HG02870 (cell line): ENCODE results near the gene TBC1D3B.
"Not testable (repeated sequence)": the region's sequence is repeated elsewhere in the genome, so short reads cannot be mapped to it uniquely, and the experiment has no call there.

Experiments
- ATAC-seq: cut with Tn5 transposase; IDR thresholded peaks from one replicate; pipeline ENCODE4 v1.9.1; 2021; ENCODE audit warnings: mild to moderate bottlenecking, moderate library complexity; ENCODE audit not compliant: unreplicated experiment

The TBC1D3B gene

DNA sequence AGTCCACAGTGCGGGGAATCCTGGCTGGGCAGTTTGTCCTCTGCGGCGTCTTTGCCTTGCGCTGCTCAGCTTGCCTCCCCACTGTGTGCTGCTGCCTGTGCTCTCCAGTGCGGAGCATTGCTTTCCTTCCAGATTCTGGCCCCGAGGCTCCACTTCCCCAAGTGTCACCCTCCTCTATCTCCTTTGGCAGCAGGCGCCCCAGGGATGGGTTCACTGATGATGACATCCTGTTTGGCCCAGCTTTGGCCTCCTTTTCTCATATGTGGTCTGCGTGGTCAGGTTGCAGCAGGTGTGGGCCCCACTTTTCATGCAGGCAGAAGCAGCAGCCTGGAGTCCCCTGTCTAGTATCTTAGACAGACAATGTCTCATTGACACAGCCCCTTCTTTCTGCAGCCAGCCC, 25.1 kb upstream of the TBC1D3B start:
- ATAC-seq: peak; percentile 19

DNA sequence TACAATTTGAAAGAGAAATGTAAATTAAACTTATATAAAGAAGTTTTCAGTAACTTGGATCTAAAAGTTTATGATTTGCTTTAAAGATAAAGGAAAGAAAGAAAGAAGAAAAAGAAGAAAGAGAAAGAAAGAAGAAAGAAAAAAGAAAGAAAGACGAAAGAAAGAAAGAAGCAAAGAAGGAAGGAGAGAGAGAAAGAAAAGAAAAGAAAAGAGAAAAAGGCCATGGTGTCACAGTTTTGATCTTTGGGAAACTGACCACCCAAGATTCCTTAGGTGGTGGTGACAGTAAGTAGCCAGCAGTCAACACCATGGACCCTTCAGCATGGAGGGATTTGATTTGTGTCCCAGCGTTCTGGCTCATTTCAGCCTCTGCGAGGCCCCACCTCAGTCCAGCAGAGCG, 24.7 kb upstream of the TBC1D3B start:
- not testable (repeated sequence) for ATAC-seq

DNA sequence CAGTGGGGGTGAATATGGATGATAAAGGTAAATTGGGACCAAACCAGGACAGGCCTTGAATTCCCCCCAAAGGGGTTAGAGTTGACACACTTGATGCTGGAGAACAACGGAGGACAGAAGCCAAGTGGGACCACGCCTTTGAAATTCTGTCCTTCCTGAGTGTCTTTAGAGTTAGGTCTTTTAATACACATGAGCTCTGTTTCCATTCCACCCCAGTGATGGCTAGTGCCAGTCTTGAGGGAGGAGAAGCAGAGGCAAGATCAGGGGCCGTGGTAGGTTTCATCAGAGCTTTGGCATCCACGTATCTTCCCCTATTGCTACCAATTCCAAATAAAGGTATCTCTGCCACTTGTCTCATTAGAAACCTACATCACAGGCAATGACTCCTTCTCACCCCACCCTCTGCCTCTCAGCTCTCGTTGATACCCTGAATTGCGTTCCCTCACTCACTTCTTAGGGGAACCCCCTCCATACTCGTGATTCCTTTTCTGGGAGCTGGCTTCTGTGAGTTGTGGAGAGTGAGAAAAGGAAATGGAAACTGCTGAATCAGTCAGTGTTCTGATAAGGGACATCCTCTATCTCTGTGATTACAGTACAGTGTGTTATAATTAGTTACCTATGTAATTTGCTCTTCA, 22.5 kb upstream of the TBC1D3B start:
- ATAC-seq: no peak

DNA sequence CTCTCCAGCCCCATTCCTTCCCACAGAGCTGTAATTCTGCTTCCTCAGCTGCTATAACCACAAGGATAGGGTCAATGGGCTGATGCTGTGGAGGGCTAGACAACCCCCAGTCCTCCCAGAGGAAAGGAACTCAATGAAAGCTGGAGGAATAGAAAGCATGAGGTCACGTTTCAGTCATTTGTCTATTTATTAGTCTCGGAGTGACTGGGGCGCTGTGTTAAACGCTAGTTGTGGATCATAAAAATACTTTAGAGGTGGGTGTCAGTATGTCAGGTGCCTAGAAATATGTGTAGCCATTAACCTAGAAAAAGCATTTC, 20.9 kb upstream of the TBC1D3B start:
- ATAC-seq: no peak

DNA sequence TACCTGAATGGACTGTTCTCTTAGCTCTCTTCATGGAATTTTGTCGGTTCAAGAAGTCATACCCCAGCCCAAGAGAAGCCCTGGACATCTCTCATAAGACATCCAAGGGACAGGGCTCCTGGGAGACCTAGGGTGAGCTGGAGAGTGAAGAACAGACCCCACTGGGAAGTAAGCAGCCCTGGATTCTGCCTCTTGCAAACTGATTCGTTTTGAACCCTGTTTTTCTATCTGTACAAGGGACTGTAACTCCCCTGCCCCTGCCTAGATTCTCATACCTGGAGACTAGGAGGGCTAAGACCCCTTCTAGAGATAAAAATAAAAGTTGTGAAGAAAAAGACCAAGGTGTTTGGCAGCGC, 19.7 kb upstream of the TBC1D3B start:
- ATAC-seq: no peak

DNA sequence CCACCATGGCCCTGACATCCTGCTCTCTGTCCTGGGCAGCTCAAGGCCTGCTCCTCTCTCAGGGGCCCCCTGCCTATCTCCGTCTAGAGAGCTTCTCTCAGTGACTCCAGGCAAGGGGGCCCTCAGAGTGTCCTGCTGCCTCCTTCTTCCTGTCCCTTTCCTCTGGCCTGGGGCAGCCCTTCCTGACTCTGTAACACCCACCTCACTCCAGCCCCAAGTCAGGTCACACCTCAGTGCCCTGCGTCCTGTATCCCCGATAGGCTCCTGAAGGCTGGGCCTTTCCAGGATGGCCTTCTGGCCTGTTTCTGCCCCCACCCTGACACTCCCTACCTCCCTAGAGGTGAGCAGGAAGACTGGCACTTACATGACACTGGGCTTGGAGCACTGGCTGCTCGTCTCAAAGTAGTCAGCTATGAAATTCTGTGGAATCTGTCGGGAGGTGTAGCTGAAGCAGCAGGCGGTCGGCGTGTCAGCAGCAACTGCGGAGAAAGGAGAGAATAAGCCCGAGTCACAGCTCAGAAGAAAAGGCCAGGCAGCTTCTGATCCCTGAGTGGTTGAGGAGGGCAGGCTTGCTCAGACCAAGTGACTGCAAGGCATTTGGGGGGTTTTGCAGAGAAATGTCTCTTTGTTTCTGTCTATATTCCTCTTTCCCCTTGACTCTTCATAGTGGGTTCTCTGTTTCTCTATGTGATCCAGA, 19.1 kb upstream of the TBC1D3B start:
- no peak for ATAC-seq

DNA sequence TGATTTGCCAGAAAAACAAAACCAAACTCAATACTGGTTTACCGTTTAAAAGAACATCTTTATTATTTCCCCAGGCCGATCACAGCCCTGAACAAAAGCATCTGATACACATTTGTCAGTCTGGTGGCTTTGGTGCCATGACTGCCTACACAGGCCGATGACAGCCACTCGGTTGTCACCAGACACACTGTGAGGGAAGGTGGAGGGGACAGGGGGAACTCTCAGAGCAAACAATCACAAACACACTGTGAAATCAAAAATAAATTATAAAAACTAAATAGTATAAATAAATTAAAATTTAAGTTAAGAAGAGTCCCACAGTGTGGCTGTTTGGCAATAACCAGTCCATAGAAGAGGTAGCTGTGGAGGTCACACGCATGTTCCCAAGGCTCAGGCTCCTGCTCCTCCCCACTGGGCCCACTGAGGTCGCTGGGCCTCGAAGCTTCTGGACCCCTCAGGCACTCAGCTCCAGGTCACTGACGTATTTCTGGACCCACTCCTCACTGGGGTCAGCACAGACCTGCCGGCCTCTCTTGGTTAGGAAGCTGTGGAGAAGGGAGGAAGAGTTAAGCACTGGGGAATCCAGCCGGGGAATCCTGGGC, 18.5 kb upstream of the TBC1D3B start:
- ATAC-seq: not testable (repeated sequence)

DNA sequence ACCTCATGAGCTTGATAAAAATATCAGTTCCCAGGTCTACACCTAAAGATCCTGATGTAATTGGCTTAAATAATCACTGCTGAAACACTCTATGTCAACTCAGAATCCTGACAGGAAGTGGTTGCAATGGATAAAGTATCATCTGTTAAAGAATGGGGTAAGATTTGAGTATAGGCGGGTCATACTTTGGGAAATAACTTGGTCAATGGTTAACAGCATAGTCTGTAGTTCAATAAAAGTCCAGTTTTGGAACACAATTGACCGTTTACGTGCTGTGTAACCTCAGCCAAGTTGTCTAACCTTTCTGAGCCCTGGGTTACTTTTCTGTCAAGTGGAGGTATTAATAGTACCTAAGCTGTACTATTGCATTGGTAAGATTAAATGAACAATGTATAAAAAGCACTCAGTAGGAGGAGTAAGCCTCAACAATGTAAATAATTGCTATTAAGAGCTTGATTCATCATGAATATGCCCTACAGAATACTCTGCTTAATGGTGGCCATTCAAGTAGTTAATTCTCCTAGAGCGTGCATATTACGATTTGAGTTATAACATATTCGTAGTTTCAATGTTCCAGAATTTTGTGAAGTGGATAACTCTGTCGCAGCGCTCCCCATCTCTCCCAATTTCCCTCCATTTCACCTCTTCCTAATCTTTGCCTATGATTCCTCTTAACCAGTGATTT, 17.9 kb upstream of the TBC1D3B start:
- not testable (repeated sequence) for ATAC-seq

DNA sequence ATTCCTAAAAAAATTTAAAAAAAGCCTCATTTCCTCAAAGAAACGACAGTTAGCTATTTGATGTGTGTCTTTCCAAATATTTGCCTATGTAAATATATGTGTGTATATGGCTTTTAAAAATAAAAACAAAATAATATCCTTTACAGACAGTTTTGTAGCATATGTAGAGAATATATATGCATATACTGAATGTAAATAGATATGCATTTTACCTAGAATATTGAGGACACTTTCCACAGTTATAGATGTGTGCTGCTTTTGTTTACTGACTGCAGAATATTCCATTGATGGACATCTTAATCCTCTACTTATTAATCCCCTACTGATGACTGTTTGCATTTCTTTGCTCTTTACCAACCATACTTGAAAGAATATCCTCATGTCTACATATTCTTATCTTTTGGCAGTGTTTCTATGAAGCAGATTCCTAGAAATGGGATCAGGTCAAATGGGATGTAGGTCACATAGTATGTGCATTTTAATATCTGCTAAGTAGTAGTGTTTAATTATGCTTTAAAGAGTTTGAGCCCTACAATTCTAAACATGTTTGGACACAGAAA, 16.9 kb upstream of the TBC1D3B start:
- ATAC-seq: no peak

DNA sequence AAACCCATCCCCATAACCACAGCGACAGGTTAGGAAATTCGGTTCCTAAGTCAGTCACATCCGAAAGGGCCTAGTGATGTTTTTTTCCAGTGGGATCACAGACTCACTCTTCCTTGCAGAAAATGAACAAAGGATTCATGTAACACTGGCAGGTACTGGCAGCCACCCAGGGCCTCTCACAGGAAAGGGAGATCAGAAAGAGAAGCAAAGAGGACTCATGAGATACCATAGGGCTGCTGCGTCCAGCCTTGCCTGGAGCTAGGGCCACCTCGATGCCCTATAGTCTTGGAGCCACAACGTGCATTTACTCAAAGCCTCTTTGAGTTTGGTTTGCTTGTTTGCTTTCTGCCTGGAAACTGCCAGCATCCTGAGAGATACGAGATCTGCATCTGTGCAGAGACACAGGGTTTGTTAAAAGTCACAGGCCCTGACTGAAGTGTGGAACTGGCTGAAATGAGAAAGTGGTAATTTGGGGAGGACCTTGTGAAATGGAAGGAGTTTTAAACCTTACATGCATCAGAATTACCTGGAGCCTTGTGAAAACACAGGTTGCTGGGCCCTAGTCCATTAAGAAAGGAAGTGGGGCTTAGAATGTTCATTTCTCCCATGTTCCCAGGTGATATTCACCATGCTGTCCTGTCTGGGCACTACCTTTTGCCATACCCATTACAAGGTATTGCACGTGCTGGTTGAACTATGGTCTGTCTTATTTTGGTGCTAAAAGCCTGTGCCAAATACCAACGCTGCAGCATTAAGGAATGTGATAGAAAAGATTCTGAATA, 14.3 kb upstream of the TBC1D3B start:
- ATAC-seq: not testable (repeated sequence)

DNA sequence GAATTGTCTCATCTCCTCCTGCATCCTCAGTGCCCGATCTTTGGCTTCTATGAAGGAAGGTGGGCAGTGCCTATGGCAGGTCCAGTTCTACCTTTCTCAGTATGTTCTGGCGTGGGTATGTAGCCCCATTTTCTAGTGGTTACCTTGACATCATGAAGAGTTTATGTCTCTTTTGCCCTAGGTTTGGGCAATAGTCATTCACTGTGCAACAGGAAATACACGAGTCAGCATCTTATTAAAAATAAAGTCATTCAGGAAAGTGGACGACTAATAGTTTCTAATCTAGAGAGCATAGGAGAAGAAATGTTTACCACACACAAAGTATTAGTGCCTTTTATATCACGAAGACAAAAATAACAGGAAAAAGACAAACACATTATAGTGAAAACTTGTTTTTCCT, 13.6 kb upstream of the TBC1D3B start:
- ATAC-seq: not testable (repeated sequence)

DNA sequence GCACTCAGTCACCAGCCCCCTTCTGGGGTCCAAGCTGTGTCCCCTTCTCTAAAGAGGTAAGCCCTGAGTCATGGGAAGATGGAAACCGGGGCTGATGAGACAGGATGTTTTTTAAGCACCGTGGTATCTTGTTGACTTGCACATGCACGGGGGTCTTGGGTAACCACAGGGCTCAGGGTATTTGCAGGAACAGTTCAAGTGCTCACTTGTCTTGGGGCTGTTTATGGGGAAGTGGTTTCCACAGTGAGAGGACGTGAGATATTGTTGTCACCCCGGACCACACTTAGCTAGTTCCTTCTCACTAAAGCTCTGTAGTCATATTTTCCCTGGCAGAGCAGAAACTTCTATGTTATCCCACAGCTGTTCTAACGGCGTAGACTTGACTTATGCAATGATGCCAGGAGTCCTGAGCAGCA, 12.5 kb upstream of the TBC1D3B start:
- peak; percentile 69 for ATAC-seq

DNA sequence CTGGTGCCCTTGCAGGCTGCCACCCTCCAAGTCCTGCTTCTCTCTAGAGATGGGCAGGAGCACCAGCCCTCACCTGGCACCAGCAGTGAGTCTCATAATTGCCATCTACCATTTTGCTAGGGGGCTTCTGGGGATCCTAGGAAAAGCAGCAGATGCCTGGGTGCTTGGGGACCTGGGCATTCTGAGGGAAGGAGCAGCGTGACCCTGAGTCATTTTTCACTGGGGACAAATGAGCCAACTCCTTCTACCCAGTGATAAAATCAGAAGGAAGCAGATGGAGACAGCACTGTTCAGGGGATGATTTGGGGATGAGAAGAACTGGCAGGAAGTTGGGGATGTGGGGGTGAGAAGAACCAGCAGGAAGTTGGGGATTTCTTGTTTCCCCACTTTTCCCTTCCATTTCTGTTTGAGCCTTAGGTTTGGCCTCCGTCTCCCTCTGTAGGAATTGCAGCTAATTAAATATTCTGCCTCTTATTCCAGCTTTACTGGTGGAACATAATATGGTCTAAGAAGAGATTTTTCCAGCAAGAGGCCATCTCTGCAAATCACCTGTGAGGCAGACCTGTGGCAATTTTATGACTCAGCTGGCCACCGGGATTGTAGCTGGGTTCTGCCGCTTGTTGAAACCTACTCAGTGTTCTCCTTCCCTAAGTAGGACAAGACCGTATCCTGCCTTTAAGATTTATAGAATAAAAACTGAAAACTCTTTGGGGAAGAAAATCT, 11.7 kb upstream of the TBC1D3B start:
- ATAC-seq: not testable (repeated sequence)

DNA sequence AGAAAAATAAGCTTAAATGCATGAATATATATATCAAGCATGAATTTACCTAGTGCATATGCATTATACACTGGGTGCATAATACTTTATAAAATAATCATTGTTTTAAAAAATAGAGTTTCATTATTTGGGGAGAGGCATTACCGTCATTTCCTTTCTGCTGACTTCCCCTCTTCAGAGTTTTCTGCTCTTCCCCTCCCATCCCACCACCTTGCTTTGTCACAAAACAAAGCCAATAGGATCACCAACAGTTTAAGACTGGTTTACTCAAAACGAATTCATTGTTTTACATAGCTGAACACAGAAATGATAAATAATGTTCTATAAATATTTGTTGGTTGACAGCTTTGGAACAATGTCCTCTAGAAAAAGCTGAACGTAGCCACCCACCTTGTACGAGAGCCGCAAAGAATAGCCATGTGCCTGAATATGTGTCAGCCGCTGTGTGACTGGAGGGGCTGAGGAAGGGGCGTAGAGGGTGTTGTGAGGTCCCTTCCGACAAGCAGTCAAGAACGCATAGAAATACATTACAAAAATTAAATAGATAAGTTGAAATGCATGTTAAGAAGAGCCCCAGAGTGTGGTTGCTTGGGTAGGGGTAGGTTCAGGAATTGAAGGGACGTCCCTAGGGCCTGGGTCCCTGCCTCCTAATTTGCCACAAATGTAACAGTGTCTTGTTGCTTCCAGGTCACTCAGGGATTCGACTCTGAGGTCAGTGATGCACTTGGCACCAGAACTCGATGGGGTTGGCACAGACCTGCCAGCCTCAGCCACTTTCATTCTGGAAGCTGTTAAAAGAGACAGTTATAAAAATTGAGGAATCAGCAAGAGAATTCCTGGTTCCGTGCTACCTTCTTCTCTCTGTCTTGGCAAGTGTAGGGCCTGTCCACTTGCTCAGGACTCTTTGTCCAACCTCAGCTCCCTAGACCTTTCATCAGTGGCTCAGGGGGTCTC, 10.7 kb upstream of the TBC1D3B start:
- not testable (repeated sequence) for ATAC-seq

DNA sequence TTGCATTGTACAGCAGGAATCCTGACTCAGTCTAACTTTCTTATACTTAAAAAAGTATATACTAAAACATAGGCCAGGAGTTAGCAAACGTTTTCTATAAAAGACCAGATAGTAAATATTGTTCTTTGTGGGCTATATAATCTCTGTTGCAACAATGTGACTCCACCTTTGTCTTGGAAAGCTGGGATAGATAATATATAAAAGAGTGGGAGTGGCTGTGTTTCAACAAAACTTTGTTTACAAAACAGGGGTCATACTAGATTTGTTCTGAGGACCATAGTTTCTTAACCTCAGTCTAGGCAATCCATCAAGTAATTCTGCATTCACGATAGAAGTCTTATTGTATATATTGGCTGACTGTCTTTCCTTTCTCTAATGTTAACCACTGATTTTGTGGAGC, 9.0 kb upstream of the TBC1D3B start:
- ATAC-seq: no peak

DNA sequence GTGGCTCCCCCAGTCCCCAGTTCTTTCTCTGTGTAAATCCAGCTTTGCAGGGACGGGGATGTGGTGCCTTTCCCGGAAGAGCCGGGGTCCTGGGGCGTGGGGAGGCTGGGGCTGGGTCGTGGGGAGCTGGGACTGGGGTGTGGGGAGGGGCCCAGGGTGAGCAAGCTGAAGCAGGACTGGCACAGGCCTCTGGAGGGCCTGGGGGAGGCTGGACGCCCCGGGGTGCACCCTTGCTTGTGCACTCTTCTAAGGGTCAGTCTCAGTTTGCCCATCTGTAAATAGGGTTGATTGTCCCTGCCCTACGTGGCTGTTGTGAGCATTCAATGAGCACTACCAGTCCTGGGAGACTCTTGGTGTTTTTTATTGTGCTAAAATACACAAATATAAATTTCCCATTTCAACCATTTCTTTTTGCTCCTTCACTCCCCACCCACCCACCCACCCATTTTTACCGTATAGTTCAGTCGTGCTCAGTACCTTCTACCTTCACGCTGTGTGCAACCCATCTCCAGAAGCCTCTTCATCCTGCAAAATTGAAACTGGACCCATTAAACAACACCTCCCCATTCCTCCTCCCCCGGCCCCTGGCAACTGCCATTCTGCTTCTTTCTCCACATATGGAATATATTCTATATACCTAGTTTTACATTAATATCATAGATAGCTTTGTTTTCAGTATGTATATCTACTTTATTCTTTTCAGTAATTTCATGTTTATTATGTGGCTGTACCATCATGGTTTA, 7.8 kb upstream of the TBC1D3B start:
- ATAC-seq: no peak

DNA sequence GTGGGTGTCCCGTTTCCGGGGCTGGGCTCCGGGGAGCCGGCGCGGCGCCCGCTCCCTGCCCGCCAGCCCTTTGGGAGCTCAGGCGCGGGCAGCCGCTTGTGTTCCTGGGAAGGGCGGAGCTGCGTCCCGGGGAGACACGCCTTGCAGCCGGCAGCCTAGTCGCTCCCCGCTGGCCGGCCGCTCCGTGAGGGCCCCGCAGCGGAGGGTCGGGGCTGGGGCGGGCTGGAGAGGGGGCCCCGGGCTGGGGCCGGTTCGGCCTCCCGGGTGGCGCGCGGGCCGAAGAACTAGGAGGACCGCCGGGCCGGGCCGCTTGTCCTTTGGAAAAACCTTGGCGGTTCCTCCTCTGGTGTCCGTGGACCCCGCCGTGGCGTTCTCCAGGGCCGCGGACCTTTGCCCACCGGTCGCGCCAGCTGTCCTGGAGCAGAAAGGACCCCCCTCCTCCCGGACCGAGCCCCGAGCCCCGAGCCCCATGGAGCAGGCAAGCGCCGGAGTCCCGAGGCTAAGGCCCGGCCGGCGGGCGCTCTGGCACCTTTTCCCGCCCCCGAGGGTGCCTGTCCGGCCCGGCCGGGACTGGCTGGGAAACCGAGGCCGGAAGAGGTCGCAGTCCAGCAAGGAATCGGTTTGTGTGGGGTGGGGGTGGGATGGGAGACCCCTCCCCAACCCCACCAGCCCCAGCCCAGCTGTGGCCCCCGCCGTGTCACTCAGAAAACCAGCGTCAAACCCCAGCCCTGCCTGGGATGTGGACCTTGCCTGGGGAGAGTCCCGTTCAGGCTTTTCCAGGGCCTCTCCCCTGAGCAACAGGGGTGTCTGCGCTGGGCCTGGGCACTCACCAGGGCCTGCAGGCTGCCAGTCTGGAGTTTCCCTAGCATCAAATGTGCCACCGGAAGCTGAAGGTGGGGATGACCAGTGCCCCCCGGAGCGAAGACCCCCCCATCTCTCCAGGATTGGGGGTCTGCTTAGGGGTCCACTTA, 6.8 kb upstream of the TBC1D3B start:
- no peak for ATAC-seq
